HG03039 (cell line): ENCODE measurements around the gene FAM222B.
"Not testable (repeated sequence)": the region's sequence is repeated elsewhere in the genome, so short reads cannot be mapped to it uniquely, and the experiment has no call there.

Experiments
- ATAC-seq: cut with Tn5 transposase; IDR thresholded peaks from one replicate; pipeline ENCODE4 v1.9.1; 2021; ENCODE audit warnings: mild to moderate bottlenecking, moderate library complexity; ENCODE audit not compliant: unreplicated experiment

Gene FAM222B

GRCh38 chr17:28747801-28748750 lies 94.5 kb downstream of the FAM222B start:
- no peak for ATAC-seq

GRCh38 chr17:28747051-28747691 lies 95.4 kb downstream of the FAM222B start:
- no peak for ATAC-seq

- ATAC-seq = no peak
Observed at GRCh38 chr17:28746611-28747050, 96.0 kb downstream of the FAM222B start.

GRCh38 chr17:28745786-28746411 lies 96.7 kb downstream of the FAM222B start:
- no peak for ATAC-seq

- no peak for ATAC-seq
Observed at GRCh38 chr17:28744972-28745785, 97.4 kb downstream of the FAM222B start.

GRCh38 chr17:28744104-28744971 lies 98.3 kb downstream of the FAM222B start:
- peak; percentile 17 for ATAC-seq

GRCh38 chr17:28743243-28744103 lies 99.1 kb downstream of the FAM222B start, which contains the start of gene TRAF4:
TSS of gene TRAF4 (plus strand) at chr17:28744011. CDS start at chr17:28744113, 102 bp downstream.
- peak; percentile 57 for ATAC-seq

- ATAC-seq = no peak
Observed at GRCh38 chr17:28741358-28742349, 100.9 kb downstream of the FAM222B start.

- no peak for ATAC-seq
Observed at GRCh38 chr17:28740406-28741357, 101.9 kb downstream of the FAM222B start.

GRCh38 chr17:28738680-28739384 lies 103.8 kb downstream of the FAM222B start:
- ATAC-seq = no peak

- peak; percentile 44 for ATAC-seq
Observed at GRCh38 chr17:28737770-28738679, 104.6 kb downstream of the FAM222B start.

- ATAC-seq = no peak
Observed at GRCh38 chr17:28737316-28737715, 105.3 kb downstream of the FAM222B start.

GRCh38 chr17:28735913-28736769 lies 106.4 kb downstream of the FAM222B start:
- not testable (repeated sequence) for ATAC-seq

- ATAC-seq = no peak
Observed at GRCh38 chr17:28735242-28735722, 107.3 kb downstream of the FAM222B start.
